HEK293 (cell line): Measurements from ENCODE around the gene IRS2.

Source experiments
- CTCF ChIA-PET: fragments of 350-600 bp; formaldehyde crosslinking; extraction: SDS; loops from one replicate; lab custom pipeline; 2021; ENCODE audit warnings: antibody characterized with exemption; lab: Yijun Ruan, JAX
- POLR2A ChIA-PET: fragments of 300-600 bp; formaldehyde crosslinking; extraction: SDS; loops from one replicate; lab custom pipeline; 2020; ENCODE audit warnings: antibody characterized with exemption, inconsistent platforms; lab: Yijun Ruan, JAX
- H3K27ac ChIP-seq: fragments of 200-500 bp; sonication (Bioruptor generic); 2 replicates; pipeline ENCODE4 v1.5.1; 2014; ENCODE audit warnings: low read depth, low read length, control low read depth, inconsistent platforms; ENCODE audit errors: extremely low read depth
- H3K36me3 ChIP-seq, 2 experiments: fragments of 200-500 bp in 1 of 2; sonication (Bioruptor generic) in 1 of 2; 1 replicate in 1 of 2; 2 replicates in 1 of 2; pipeline ENCODE4 v1.5.1; 2014 to 2017; ENCODE audit warnings: inconsistent platforms in 2 of 2, low read length in 2 of 2; ENCODE audit not compliant: control insufficient read depth in 2 of 2, insufficient read depth in 1 of 2
- H3K4me1 ChIP-seq: fragments of 200-500 bp; sonication (Bioruptor generic); 2 replicates; pipeline ENCODE4 v1.5.1; 2014; ENCODE audit warnings: mild to moderate bottlenecking, low read length, inconsistent platforms; ENCODE audit not compliant: control insufficient read depth, insufficient read depth
- H3K4me3 ChIP-seq: 2 replicates; pipeline ENCODE4 v1.5.1; 2011; ENCODE audit warnings: low read depth, mild to moderate bottlenecking, control low read depth, low read length, moderate library complexity
- H3K9me3 ChIP-seq: fragments of 200-500 bp; sonication (Bioruptor generic); 2 replicates; pipeline ENCODE4 v1.5.1; 2014; ENCODE audit warnings: low read depth, low read length, inconsistent platforms; ENCODE audit not compliant: control insufficient read depth, insufficient read depth
- HIC1 ChIP-seq: fragments of 450-650 bp; formaldehyde crosslinking; IDR thresholded peaks from 2 replicates; pipeline ENCODE4 v1.5.1; 2016; ENCODE audit warnings: missing biosample characterization, missing genetic modification characterization
- SCRT1 ChIP-seq: fragments of 450-650 bp; formaldehyde crosslinking; IDR thresholded peaks from 2 replicates; pipeline ENCODE4 v1.5.1; 2016; ENCODE audit warnings: missing biosample characterization, missing genetic modification characterization, borderline replicate concordance
- SCRT2 ChIP-seq: fragments of 450-650 bp; formaldehyde crosslinking; IDR thresholded peaks from 2 replicates; pipeline ENCODE4 v1.5.1; 2016; ENCODE audit warnings: missing biosample characterization, missing genetic modification characterization
- TSHZ1 ChIP-seq: fragments of 450-650 bp; formaldehyde crosslinking; IDR thresholded peaks from 2 replicates; pipeline ENCODE4 v1.5.1; 2016; ENCODE audit warnings: missing biosample characterization, missing genetic modification characterization, borderline replicate concordance
- ZBTB11 ChIP-seq: fragments of 450-650 bp; formaldehyde crosslinking; conservative IDR thresholded peaks from 2 replicates; pipeline ENCODE4 v1.5.1; 2016; ENCODE audit warnings: low read depth, missing biosample characterization, missing genetic modification characterization
- ZNF26 ChIP-seq: fragments of 450-650 bp; formaldehyde crosslinking; IDR thresholded peaks from 2 replicates; pipeline ENCODE4 v1.5.1; 2016; ENCODE audit warnings: missing biosample characterization, missing genetic modification characterization
- ZNF354C ChIP-seq: fragments of 450-650 bp; formaldehyde crosslinking; IDR thresholded peaks from 2 replicates; pipeline ENCODE4 v1.5.1; 2016; ENCODE audit warnings: missing biosample characterization, missing genetic modification characterization, low read depth, borderline replicate concordance
- ZNF423 ChIP-seq: fragments of 450-650 bp; formaldehyde crosslinking; IDR thresholded peaks from 2 replicates; pipeline ENCODE4 v1.5.1; 2016; ENCODE audit warnings: missing biosample characterization, missing genetic modification characterization
- ZNF501 ChIP-seq: fragments of 450-650 bp; formaldehyde crosslinking; IDR thresholded peaks from 2 replicates; pipeline ENCODE4 v1.5.1; 2016; ENCODE audit warnings: missing biosample characterization, missing genetic modification characterization
- ZNF558 ChIP-seq: fragments of 450-650 bp; formaldehyde crosslinking; IDR thresholded peaks from 2 replicates; pipeline ENCODE4 v1.5.1; 2016; ENCODE audit warnings: missing biosample characterization, missing genetic modification characterization
- ZNF596 ChIP-seq: fragments of 450-650 bp; IDR thresholded peaks from 2 replicates; pipeline ENCODE4 v1.5.0; 2018; ENCODE audit warnings: missing biosample characterization, mild to moderate bottlenecking, missing genetic modification characterization, moderate library complexity
- ZNF664 ChIP-seq: fragments of 450-650 bp; formaldehyde crosslinking; IDR thresholded peaks from 2 replicates; pipeline ENCODE4 v1.5.1; 2016; ENCODE audit warnings: missing biosample characterization, missing genetic modification characterization
- ZNF768 ChIP-seq: fragments of 450-650 bp; formaldehyde crosslinking; IDR thresholded peaks from 2 replicates; pipeline ENCODE4 v1.5.1; 2018; ENCODE audit warnings: missing biosample characterization, mild to moderate bottlenecking, missing genetic modification characterization
- ZNF785 ChIP-seq: fragments of 450-650 bp; formaldehyde crosslinking; IDR thresholded peaks from 2 replicates; pipeline ENCODE4 v1.5.1; 2016; ENCODE audit warnings: missing biosample characterization, missing genetic modification characterization
- ZNF830 ChIP-seq: fragments of 450-650 bp; IDR thresholded peaks from 2 replicates; pipeline ENCODE4 v1.5.0; 2018; ENCODE audit warnings: missing biosample characterization, missing genetic modification characterization, low read depth, mild to moderate bottlenecking, moderate library complexity
- ZNF843 ChIP-seq: fragments of 450-650 bp; formaldehyde crosslinking; IDR thresholded peaks from 2 replicates; pipeline ENCODE4 v1.5.1; 2016; ENCODE audit warnings: missing biosample characterization, missing genetic modification characterization

Gene IRS2

GRCh38 chr13:109816112-109816807, 29.9 kb upstream of the IRS2 start:
- POLR2A ChIA-PET = no interaction called here
- TF ChIP-seq ZNF664 (tag by site-specific recombination) = no peak
- no peak for TF ChIP-seq ZNF558 (tag by site-specific recombination)
- no peak for TF ChIP-seq ZNF843
- 0 out of 2 replicates have a peak, but pooled peaks have one; percentile 21 for TF ChIP-seq SCRT2 (tag by site-specific recombination)
- H3K27ac ChIP-seq = no peak overlapping the region
- H3K9me3 ChIP-seq = no peaks in the 10 kb centered on the region
- no peak overlapping the region for H3K4me3 ChIP-seq
- H3K36me3 ChIP-seq = no peaks in the 10 kb centered on the region
- CTCF ChIA-PET = no interaction called here
- H3K4me1 ChIP-seq = no peaks in the 10 kb centered on the region

- ChIA-PET CTCF (no interaction called here), POLR2A (no interaction called here)
- Histone ChIP-seq H3K27ac (no peak overlapping the region), H3K9me3 (no peaks in the 10 kb centered on the region), H3K4me3 (no peak overlapping the region), H3K4me1 (no peaks in the 10 kb centered on the region), H3K36me3 (no peaks in the 10 kb centered on the region)
- TF ChIP-seq ZNF423 (tag by site-specific recombination) (no peak), ZNF26 (tag by site-specific recombination) (no peak), ZNF596 (no peak), TSHZ1 (tag by site-specific recombination) (no peak)
Measured at GRCh38 chr13:109815651-109816050, 29.3 kb upstream of the IRS2 start.

- Histone ChIP-seq H3K36me3 (no peaks in the 10 kb centered on the region), H3K4me1 (no peaks in the 10 kb centered on the region), H3K9me3 (no peaks in the 10 kb centered on the region), H3K27ac (no peak overlapping the region), H3K4me3 (no peak overlapping the region)
- peak; percentile 54 for TF ChIP-seq SCRT2 (tag by site-specific recombination)
- TF ChIP-seq SCRT1 (tag by site-specific recombination) = 0 out of 2 replicates have a peak, but pooled peaks have one; percentile 13
- no peak for TF ChIP-seq ZNF785 (tag by site-specific recombination)
- ChIA-PET POLR2A (no interaction called here), CTCF (no interaction called here)
Measured at GRCh38 chr13:109813663-109814062, 27.3 kb upstream of the IRS2 start.

GRCh38 chr13:109812382-109812781, 26.0 kb upstream of the IRS2 start:
- no peaks in the 10 kb centered on the region for H3K4me1 ChIP-seq
- TF ChIP-seq ZNF354C (tag by site-specific recombination) = no peak
- TF ChIP-seq HIC1 (tag by site-specific recombination) = no peak
- TF ChIP-seq ZNF768 = no peak
- no peak for TF ChIP-seq ZNF501 (tag by site-specific recombination)
- TF ChIP-seq ZBTB11 (tag by site-specific recombination) = no peak
- no peak for TF ChIP-seq ZNF830 (tag by site-specific recombination)

More at GRCh38 chr13:109812382-109812781, 26.0 kb upstream of the IRS2 start:
- Histone ChIP-seq H3K4me3 (no peak overlapping the region), H3K27ac (no peak overlapping the region), H3K9me3 (no peaks in the 10 kb centered on the region), H3K36me3 (no peaks in the 10 kb centered on the region)
- ChIA-PET CTCF (interaction anchor here (0.6 kb wide), 1 partner anchor 823 kb away, joined by 3 read pairs; no protein-coding TSS in a partner anchor), POLR2A (no interaction called here)
